K562 (cell line): ENCODE data around the gene KLHL18. TPM values are rescaled to one million over a fixed set of nuclear protein-coding genes. Genes with fewer than 3 reads are reported as not detected.
A peak's percentile ranks its signal among the peaks of the same experiment; 100 is the strongest.

Experiments
- ARID1B ChIP-seq: fragments of 450-650 bp; IDR thresholded peaks from 2 replicates; pipeline ENCODE4 v1.6.1; 2016; ENCODE audit warnings: antibody characterized with exemption, mild to moderate bottlenecking, inconsistent platforms
- EP300 ChIP-seq: IDR thresholded peaks from 2 replicates; pipeline ENCODE4 v1.6.1; 2012; ENCODE audit warnings: low read length, improper control_type of control experiment
- MEIS2 ChIP-seq: fragments of 450-650 bp; IDR thresholded peaks from 2 replicates; pipeline ENCODE4 v1.6.1; 2014; ENCODE audit warnings: mild to moderate bottlenecking; ENCODE audit not compliant: partially characterized antibody
- MTA2 ChIP-seq: fragments of 450-650 bp; IDR thresholded peaks from 2 replicates; pipeline ENCODE4 v1.6.1; 2016; ENCODE audit warnings: low read depth
- NCOA2 ChIP-seq, 2 experiments: fragments of 450-650 bp; IDR thresholded peaks; 2 replicates each; pipeline ENCODE4 v1.6.1; 2018; ENCODE audit warnings: mild to moderate bottlenecking in 2 of 2, moderate library complexity in 1 of 2; ENCODE audit not compliant: partially characterized antibody in 2 of 2
- NCOR1 ChIP-seq: fragments of 450-650 bp; IDR thresholded peaks from 2 replicates; pipeline ENCODE4 v1.6.1; 2016; ENCODE audit warnings: mild to moderate bottlenecking, moderate library complexity
- NFATC3 ChIP-seq: fragments of 450-650 bp; IDR thresholded peaks from 2 replicates; pipeline ENCODE4 v1.6.1; 2017; ENCODE audit warnings: mild to moderate bottlenecking
- RCOR1 ChIP-seq, 2 experiments: IDR thresholded peaks; 2 replicates each; pipeline ENCODE4 v1.6.1; 2012; ENCODE audit warnings: low read depth in 2 of 2, low read length in 2 of 2, borderline replicate concordance in 1 of 2, improper control_type of control experiment in 1 of 2
- SMARCA4 ChIP-seq: fragments of 450-650 bp; IDR thresholded peaks from 2 replicates; pipeline ENCODE4 v1.6.1; 2016
- TAL1 ChIP-seq: fragments of 450-650 bp; IDR thresholded peaks from 2 replicates; pipeline ENCODE4 v1.6.1; 2016; ENCODE audit warnings: mild to moderate bottlenecking
- TCF3 ChIP-seq: sonication (generic); formaldehyde crosslinking; IDR thresholded peaks from 2 replicates; pipeline ENCODE4 v1.4.0; 2020; ENCODE audit warnings: mild to moderate bottlenecking, missing genetic modification reagents
- TEAD4 ChIP-seq, 2 experiments: sonication (generic) in 1 of 2; formaldehyde crosslinking in 1 of 2; IDR thresholded peaks; 2 replicates each; pipeline versions ENCODE4 v1.6.1 to v1.8.0; 2012 to 2022; ENCODE audit warnings: borderline replicate concordance in 1 of 2, inconsistent platforms in 1 of 2, low read length in 1 of 2, mild to moderate bottlenecking in 1 of 2, missing genetic modification reagents in 1 of 2
- ZNF143 ChIP-seq: sonication (generic); formaldehyde crosslinking; IDR thresholded peaks from 2 replicates; pipeline ENCODE4 v1.9.0; 2022; ENCODE audit warnings: mild to moderate bottlenecking, missing genetic modification reagents
- ZNF239 ChIP-seq: fragments of 250-450 bp; sonication (Bioruptor Pico); IDR thresholded peaks from 2 replicates; pipeline ENCODE4 v1.4.0; 2020; ENCODE audit warnings: mild to moderate bottlenecking
- polyA plus RNA-seq, 8 experiments: library from polyadenylated mRNA; depleted of rRNA in 4 of 8; stranded (reverse) in 5 of 8; unstranded in 3 of 8; fragments of >200 nt; fragmentation: Nextera tagmentation in 2 of 8; fragmentation: Illumina TruSeq in 1 of 8; extraction: Ambion mirVana in 2 of 8; extraction: Trizol in 1 of 8; gene quantifications; 2 replicates each; pipeline versions ENCODE4 v1.2.1 to v1.2.3, GENCODE V29; 2011 to 2014; ENCODE audit warnings: inconsistent platforms in 1 of 8, missing spikeins in 1 of 8
- total RNA-seq, 7 experiments: library from RNA; depleted of rRNA in 6 of 7; stranded (reverse); fragments of >200 nt in 6 of 7; fragmentation: Illumina TruSeq in 2 of 7; extraction: Trizol in 2 of 7; gene quantifications; 2 replicates each; pipeline versions ENCODE4 v1.2.1 to v1.2.3, GENCODE V29; 2011 to 2021; ENCODE audit warnings: low replicate concordance in 1 of 7
- TF ChIP-seq, protein P1 (sequence below), 2 experiments: fragments of 450-650 bp in 1 of 2; sonication (generic) in 1 of 2; formaldehyde crosslinking in 1 of 2; IDR thresholded peaks; 2 replicates each; pipeline versions ENCODE4 v1.7.1 to v1.9.0; 2016 to 2022; ENCODE audit warnings: inconsistent platforms in 1 of 2, mild to moderate bottlenecking in 1 of 2, missing genetic modification reagents in 1 of 2
- TF ChIP-seq, protein P2 (sequence below): sonication (generic); formaldehyde crosslinking; IDR thresholded peaks from 2 replicates; pipeline ENCODE4 v1.8.0; 2022; ENCODE audit warnings: mild to moderate bottlenecking, low read depth, missing genetic modification reagents
- TF ChIP-seq, protein P3 (sequence below): sonication (generic); formaldehyde crosslinking; IDR thresholded peaks from 2 replicates; pipeline ENCODE4 v1.8.0; 2022; ENCODE audit warnings: missing genetic modification reagents, mild to moderate bottlenecking, borderline replicate concordance

The KLHL18 gene
- total and polyA plus RNA-seq, 9 of the 15 experiments (the other 6 are each of a cell fraction or from before 2014, with no cell fraction given) = 26.7 to 97.5 (median 48.7) TPM

DNA sequence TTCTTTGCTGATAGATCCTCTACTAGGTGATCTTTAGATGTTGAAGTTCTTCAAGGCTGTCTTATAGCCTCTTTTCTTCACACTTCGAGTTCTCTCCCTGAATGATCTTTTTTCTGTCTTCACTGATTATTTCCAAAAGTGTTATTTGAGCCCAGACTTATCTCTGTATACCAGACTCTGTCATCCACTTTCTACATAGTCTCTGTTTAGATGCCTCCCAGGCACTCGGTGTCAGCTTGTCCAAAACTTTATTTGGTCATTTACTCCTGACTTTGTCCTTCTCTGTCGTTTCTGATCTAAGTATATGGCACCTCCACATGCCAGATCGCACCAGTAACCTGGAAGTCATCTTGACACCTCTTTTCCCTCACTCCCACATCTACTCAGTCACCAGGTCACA lies 27.6 kb downstream of the KLHL18 start (continued):
- TF ChIP-seq, protein P1, sequence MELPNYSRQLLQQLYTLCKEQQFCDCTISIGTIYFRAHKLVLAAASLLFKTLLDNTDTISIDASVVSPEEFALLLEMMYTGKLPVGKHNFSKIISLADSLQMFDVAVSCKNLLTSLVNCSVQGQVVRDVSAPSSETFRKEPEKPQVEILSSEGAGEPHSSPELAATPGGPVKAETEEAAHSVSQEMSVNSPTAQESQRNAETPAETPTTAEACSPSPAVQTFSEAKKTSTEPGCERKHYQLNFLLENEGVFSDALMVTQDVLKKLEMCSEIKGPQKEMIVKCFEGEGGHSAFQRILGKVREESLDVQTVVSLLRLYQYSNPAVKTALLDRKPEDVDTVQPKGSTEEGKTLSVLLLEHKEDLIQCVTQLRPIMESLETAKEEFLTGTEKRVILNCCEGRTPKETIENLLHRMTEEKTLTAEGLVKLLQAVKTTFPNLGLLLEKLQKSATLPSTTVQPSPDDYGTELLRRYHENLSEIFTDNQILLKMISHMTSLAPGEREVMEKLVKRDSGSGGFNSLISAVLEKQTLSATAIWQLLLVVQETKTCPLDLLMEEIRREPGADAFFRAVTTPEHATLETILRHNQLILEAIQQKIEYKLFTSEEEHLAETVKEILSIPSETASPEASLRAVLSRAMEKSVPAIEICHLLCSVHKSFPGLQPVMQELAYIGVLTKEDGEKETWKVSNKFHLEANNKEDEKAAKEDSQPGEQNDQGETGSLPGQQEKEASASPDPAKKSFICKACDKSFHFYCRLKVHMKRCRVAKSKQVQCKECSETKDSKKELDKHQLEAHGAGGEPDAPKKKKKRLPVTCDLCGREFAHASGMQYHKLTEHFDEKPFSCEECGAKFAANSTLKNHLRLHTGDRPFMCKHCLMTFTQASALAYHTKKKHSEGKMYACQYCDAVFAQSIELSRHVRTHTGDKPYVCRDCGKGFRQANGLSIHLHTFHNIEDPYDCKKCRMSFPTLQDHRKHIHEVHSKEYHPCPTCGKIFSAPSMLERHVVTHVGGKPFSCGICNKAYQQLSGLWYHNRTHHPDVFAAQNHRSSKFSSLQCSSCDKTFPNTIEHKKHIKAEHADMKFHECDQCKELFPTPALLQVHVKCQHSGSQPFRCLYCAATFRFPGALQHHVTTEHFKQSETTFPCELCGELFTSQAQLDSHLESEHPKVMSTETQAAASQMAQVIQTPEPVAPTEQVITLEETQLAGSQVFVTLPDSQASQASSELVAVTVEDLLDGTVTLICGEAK (IDR thresholded peaks at IDR 0.05) = peak; percentile 96
- TF ChIP-seq, protein P1 (CRISPR knock-in tag; IDR thresholded peaks at IDR 0.05) = peak; percentile 92
- TF ChIP-seq ZNF143 (CRISPR knock-in tag) = no peak
- TF ChIP-seq ZNF239 (CRISPR knock-in tag) = no peak
- TF ChIP-seq, protein P2, sequence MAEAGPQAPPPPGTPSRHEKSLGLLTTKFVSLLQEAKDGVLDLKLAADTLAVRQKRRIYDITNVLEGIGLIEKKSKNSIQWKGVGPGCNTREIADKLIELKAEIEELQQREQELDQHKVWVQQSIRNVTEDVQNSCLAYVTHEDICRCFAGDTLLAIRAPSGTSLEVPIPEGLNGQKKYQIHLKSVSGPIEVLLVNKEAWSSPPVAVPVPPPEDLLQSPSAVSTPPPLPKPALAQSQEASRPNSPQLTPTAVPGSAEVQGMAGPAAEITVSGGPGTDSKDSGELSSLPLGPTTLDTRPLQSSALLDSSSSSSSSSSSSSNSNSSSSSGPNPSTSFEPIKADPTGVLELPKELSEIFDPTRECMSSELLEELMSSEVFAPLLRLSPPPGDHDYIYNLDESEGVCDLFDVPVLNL (CRISPR knock-in tag) = no peak
- TF ChIP-seq MEIS2 = no peak
- peak; percentile 58 for TF ChIP-seq SMARCA4
- TF ChIP-seq NFATC3 = no peak
- TF ChIP-seq TCF3 (CRISPR knock-in tag) = peak; percentile 66
- TF ChIP-seq NCOR1 = peak; percentile 37
- TF ChIP-seq TAL1 = peak; percentile 52; the same call in 1 of the 2 replicates
- TF ChIP-seq NCOA2 (IDR thresholded peaks at IDR 0.05; ENCODE audit: partially characterized antibody in 2 of 2) = no peak
- 0 out of 4 replicates have a peak, but pooled peaks of 1 of the 2 experiments have one; percentile 4 for TF ChIP-seq RCOR1 (IDR thresholded peaks at IDR 0.05; ENCODE audit: borderline replicate concordance in 1 of 2, low read depth in 2 of 2, low read length in 2 of 2)
- peak; percentile 6; the same call in 1 of the 2 replicates for TF ChIP-seq MTA2
- peak; percentile 23; the same call in 1 of the 2 replicates for TF ChIP-seq TEAD4 (IDR thresholded peaks at IDR 0.05; ENCODE audit: low read length)
- TF ChIP-seq TEAD4 (CRISPR knock-in tag; IDR thresholded peaks at IDR 0.05; ENCODE audit: borderline replicate concordance) = no peak
- peak; percentile 39; the same call in 1 of the 2 replicates for TF ChIP-seq EP300
- TF ChIP-seq, protein P3, sequence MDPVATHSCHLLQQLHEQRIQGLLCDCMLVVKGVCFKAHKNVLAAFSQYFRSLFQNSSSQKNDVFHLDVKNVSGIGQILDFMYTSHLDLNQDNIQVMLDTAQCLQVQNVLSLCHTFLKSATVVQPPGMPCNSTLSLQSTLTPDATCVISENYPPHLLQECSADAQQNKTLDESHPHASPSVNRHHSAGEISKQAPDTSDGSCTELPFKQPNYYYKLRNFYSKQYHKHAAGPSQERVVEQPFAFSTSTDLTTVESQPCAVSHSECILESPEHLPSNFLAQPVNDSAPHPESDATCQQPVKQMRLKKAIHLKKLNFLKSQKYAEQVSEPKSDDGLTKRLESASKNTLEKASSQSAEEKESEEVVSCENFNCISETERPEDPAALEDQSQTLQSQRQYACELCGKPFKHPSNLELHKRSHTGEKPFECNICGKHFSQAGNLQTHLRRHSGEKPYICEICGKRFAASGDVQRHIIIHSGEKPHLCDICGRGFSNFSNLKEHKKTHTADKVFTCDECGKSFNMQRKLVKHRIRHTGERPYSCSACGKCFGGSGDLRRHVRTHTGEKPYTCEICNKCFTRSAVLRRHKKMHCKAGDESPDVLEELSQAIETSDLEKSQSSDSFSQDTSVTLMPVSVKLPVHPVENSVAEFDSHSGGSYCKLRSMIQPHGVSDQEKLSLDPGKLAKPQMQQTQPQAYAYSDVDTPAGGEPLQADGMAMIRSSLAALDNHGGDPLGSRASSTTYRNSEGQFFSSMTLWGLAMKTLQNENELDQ (CRISPR knock-in tag) = no peak
- peak; percentile 79 for TF ChIP-seq ARID1B
